Activated T-helper 1 cell treated with anti-CD3 and anti-CD28 coated beads, Interleukin-12 subunit alpha, Interleukin-12 subunit beta, Interleukin-2, Interleukin-4 antibody, amounts not matched to agents 30 ng/mL and 10 ng/mL and 1 ng/mL, durations not matched to agents 14 hours and 24 hours and 36 hours (primary cell): Measurements from ENCODE around the gene TBATA. TPM values are rescaled to one million over a fixed set of nuclear protein-coding genes. Genes with fewer than 3 reads are reported as not detected.
A peak's percentile ranks its signal among the peaks of the same experiment; 100 is the strongest.

Source experiments
- DNase-seq: peaks from one replicate; pipeline ENCODE4 v3.0.0; 2021; ENCODE audit warnings: low spot score
- H3K27ac Mint-ChIP-seq: one replicate; pipeline ENCODE4 v1.8.0; 2021; ENCODE audit warnings: mild to moderate bottlenecking, mixed read lengths
- H3K27me3 Mint-ChIP-seq: one replicate; pipeline ENCODE4 v1.8.0; 2022; ENCODE audit warnings: mild to moderate bottlenecking, moderate library complexity, mixed read lengths; ENCODE audit not compliant: insufficient read depth
- H3K36me3 Mint-ChIP-seq: one replicate; pipeline ENCODE4 v1.8.0; 2021; ENCODE audit warnings: low read depth, mixed read lengths
- H3K4me1 Mint-ChIP-seq: one replicate; pipeline ENCODE4 v1.8.0; 2021; ENCODE audit warnings: low read depth, mixed read lengths
- H3K4me3 Mint-ChIP-seq: one replicate; pipeline ENCODE4 v1.8.0; 2021; ENCODE audit warnings: mild to moderate bottlenecking, moderate library complexity, mixed read lengths
- H3K9me3 Mint-ChIP-seq: one replicate; pipeline ENCODE4 v1.8.0; 2021; ENCODE audit warnings: mixed read lengths
- intact Hi-C: fragments of 100-400 bp; cut with micrococcal nuclease; formaldehyde crosslinking; loops from one replicate; pipeline ENCODE4 v1.15.1; 2024
- total RNA-seq: library from RNA; stranded (reverse); gene quantifications from 2 replicates; pipeline ENCODE4 v1.2.3, GENCODE V29; 2022

The TBATA gene
- not detected in 2 replicates for total RNA-seq

GRCh38 chr10:70785190-70785589 is at the start of gene TBATA:
Gene TBATA (minus strand): TSS chr10:70785377. CDS start chr10:70783379, 1,998 bp downstream.
- H3K4me3 Mint-ChIP-seq, result no peak within 1 kb of the TSS
- H3K27ac Mint-ChIP-seq, result no peak within 1 kb of the TSS
- intact Hi-C loops, result no loop called here

GRCh38 chr10:70834441-70835151 is 49.4 kb upstream of the TBATA start:
- Mint-ChIP-seq H3K27ac (peak overlapping the region; percentile 49), H3K4me3 (no peak overlapping the region), H3K4me1 (peaks cover 37% of the 10 kb centered on the region), H3K27me3 (no peaks in the 10 kb centered on the region), H3K36me3 (peaks cover 22% of the 10 kb centered on the region), H3K9me3 (no peaks in the 10 kb centered on the region)
- intact Hi-C loops, result loop anchor here (5.0 kb wide), 1 partner anchor 257 kb away; no protein-coding TSS in a partner anchor
- no peak for DNase-seq

More at GRCh38 chr10:70785190-70785589, at the start of gene TBATA:
- no peaks in the 10 kb centered on the region for H3K9me3 Mint-ChIP-seq
- H3K4me1 Mint-ChIP-seq, result peaks cover 7% of the 10 kb centered on the region
- DNase-seq, result no peak
- no peaks in the 10 kb centered on the region for H3K36me3 Mint-ChIP-seq
- peaks cover 25% of the 10 kb centered on the region for H3K27me3 Mint-ChIP-seq

GRCh38 chr10:70834021-70834420 is 48.8 kb upstream of the TBATA start:
- DNase-seq, result no peak
- Mint-ChIP-seq H3K4me1 (peaks cover 37% of the 10 kb centered on the region), H3K27ac (peak overlapping the region; percentile 49), H3K36me3 (peaks cover 22% of the 10 kb centered on the region), H3K27me3 (no peaks in the 10 kb centered on the region), H3K4me3 (peak overlapping the region; percentile 13), H3K9me3 (no peaks in the 10 kb centered on the region)
- intact Hi-C loops, result loop anchor here (5.0 kb wide), 1 partner anchor 257 kb away; no protein-coding TSS in a partner anchor

GRCh38 chr10:70833601-70834000 is 48.4 kb upstream of the TBATA start:
- Mint-ChIP-seq H3K36me3 (peaks cover 22% of the 10 kb centered on the region), H3K4me1 (peaks cover 37% of the 10 kb centered on the region), H3K27me3 (no peaks in the 10 kb centered on the region), H3K27ac (peak overlapping the region; percentile 71), H3K9me3 (no peaks in the 10 kb centered on the region), H3K4me3 (peak overlapping the region; percentile 31)
- intact Hi-C loops, result loop anchor here (1.0 to 5.0 kb wide), 4 partner anchors 15 to 256 kb away; no protein-coding TSS in a partner anchor
- DNase-seq, result no peak

GRCh38 chr10:70832852-70833528 is 47.8 kb upstream of the TBATA start:
- Mint-ChIP-seq H3K36me3 (peaks cover 20% of the 10 kb centered on the region), H3K9me3 (no peaks in the 10 kb centered on the region), H3K27me3 (no peaks in the 10 kb centered on the region), H3K4me3 (no peak overlapping the region), H3K27ac (peak overlapping the region; percentile 71), H3K4me1 (peaks cover 33% of the 10 kb centered on the region)
- intact Hi-C loops, result loop anchor here (1.0 to 5.0 kb wide), 4 partner anchors 15 to 256 kb away; no protein-coding TSS in a partner anchor
- no peak for DNase-seq

GRCh38 chr10:70832221-70832620 is 47.0 kb upstream of the TBATA start:
- Mint-ChIP-seq H3K36me3 (peaks cover 17% of the 10 kb centered on the region), H3K4me1 (peaks cover 40% of the 10 kb centered on the region), H3K9me3 (no peaks in the 10 kb centered on the region), H3K27me3 (no peaks in the 10 kb centered on the region), H3K4me3 (no peak overlapping the region), H3K27ac (no peak overlapping the region)
- intact Hi-C loops, result loop anchor here (5.0 kb wide), 1 partner anchor 255 kb away; no protein-coding TSS in a partner anchor
- no peak for DNase-seq

GRCh38 chr10:70830164-70830563 is 45.0 kb upstream of the TBATA start:
- Mint-ChIP-seq H3K27ac (no peak overlapping the region), H3K4me3 (no peak overlapping the region), H3K36me3 (peaks cover 20% of the 10 kb centered on the region), H3K27me3 (no peaks in the 10 kb centered on the region), H3K9me3 (no peaks in the 10 kb centered on the region), H3K4me1 (peaks cover 41% of the 10 kb centered on the region)
- DNase-seq, result no peak
- intact Hi-C loops, result loop anchor here (5.0 kb wide), 1 partner anchor 253 kb away; no protein-coding TSS in a partner anchor

- DNase-seq, result no peak
- Mint-ChIP-seq H3K4me1 (peaks cover 38% of the 10 kb centered on the region), H3K4me3 (no peak overlapping the region), H3K9me3 (no peaks in the 10 kb centered on the region), H3K27me3 (no peaks in the 10 kb centered on the region), H3K27ac (no peak overlapping the region), H3K36me3 (peaks cover 20% of the 10 kb centered on the region)
- intact Hi-C loops, result no loop called here
Measured at GRCh38 chr10:70829543-70829942, 44.4 kb upstream of the TBATA start.

GRCh38 chr10:70828923-70829322 is 43.7 kb upstream of the TBATA start:
- intact Hi-C loops, result no loop called here
- Mint-ChIP-seq H3K4me1 (peaks cover 32% of the 10 kb centered on the region), H3K4me3 (no peak overlapping the region), H3K9me3 (no peaks in the 10 kb centered on the region), H3K36me3 (peaks cover 18% of the 10 kb centered on the region), H3K27ac (no peak overlapping the region), H3K27me3 (no peaks in the 10 kb centered on the region)
- no peak for DNase-seq

- Mint-ChIP-seq H3K4me1 (peaks cover 19% of the 10 kb centered on the region), H3K36me3 (peaks cover 16% of the 10 kb centered on the region), H3K4me3 (no peak overlapping the region), H3K27ac (no peak overlapping the region), H3K27me3 (no peaks in the 10 kb centered on the region), H3K9me3 (no peaks in the 10 kb centered on the region)
- DNase-seq, result no peak
- intact Hi-C loops, result no loop called here
Measured at GRCh38 chr10:70827086-70827757, 42.0 kb upstream of the TBATA start.

- Mint-ChIP-seq H3K4me1 (peaks cover 44% of the 10 kb centered on the region), H3K27ac (peak overlapping the region; percentile 40), H3K27me3 (no peaks in the 10 kb centered on the region), H3K9me3 (no peaks in the 10 kb centered on the region), H3K36me3 (peaks cover 40% of the 10 kb centered on the region), H3K4me3 (no peak overlapping the region)
- intact Hi-C loops, result no loop called here
- DNase-seq, result no peak
Measured at GRCh38 chr10:70822076-70822820, 37.1 kb upstream of the TBATA start.

GRCh38 chr10:70820976-70821750 is 36.0 kb upstream of the TBATA start:
- no peaks in the 10 kb centered on the region for H3K9me3 Mint-ChIP-seq
- H3K27ac Mint-ChIP-seq, result peak overlapping the region; percentile 40
- no peak for DNase-seq
- H3K27me3 Mint-ChIP-seq, result no peaks in the 10 kb centered on the region
- H3K4me3 Mint-ChIP-seq, result no peak overlapping the region
- peaks cover 38% of the 10 kb centered on the region for H3K36me3 Mint-ChIP-seq
- H3K4me1 Mint-ChIP-seq, result peaks cover 44% of the 10 kb centered on the region
- intact Hi-C loops, result no loop called here
